Fibroblast of pulmonary artery (primary cell): Measurements from ENCODE around the gene ZNF618.

Source experiments
- DNase-seq: peaks from one replicate; pipeline ENCODE4 v3.0.0-alpha.2; 2010; ENCODE audit warnings: low read depth
- H3K4me3 ChIP-seq: replicated peaks from 2 replicates; pipeline ENCODE4 v1.5.1; 2011; ENCODE audit warnings: low read depth, mild to moderate bottlenecking, control low read depth, low read length, moderate library complexity
- TF ChIP-seq, protein P1 (sequence below): IDR thresholded peaks from 2 replicates; pipeline ENCODE4 v1.5.1; 2011; ENCODE audit warnings: mild to moderate bottlenecking, control low read depth, low read length, inconsistent platforms; ENCODE audit errors: missing control alignments

The ZNF618 gene

DNA sequence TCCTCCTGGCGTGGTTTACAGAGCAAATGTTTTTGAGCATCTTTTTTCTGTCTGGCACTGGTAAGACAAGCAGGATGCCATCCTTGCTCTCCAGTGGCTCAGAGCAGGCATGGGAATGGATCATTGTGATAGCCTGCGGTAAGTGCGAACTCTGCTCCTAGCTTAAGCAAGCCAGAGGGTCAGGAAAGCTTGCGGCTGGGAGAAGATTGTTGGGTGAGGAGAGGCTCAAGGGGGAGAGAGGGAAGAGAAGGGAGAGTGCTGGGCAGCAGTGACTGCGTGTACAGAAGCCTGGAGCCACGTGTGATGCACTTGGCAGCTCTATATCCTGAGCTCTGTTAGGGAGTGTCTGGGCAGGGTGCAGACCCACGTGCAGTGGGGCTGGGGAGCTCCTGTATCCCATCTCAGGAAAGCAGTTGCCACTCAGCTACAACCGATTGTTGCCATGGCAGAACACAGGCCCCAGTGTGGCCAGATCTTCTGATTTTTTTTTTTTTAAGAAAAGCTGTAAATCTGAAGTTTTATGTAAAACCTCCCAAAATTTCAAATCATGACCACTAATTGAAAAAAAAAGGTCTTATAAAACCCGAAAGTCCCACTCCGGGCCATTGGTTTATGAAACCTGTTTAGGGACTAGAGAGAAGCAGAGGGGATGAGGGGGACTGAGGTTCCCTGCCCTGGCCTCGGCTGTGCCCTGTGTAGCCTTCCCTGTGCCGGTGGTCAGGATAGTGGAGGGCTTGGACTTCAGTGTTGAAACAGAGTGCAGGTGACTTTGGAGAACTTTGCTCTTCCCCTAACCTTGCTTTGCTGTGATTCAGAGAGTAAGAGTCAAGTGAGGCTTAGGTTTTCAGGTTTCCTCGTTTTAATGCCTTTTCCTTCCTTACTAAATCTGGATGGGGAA lies 67.3 kb downstream of the ZNF618 start:
- TF ChIP-seq, protein P1, sequence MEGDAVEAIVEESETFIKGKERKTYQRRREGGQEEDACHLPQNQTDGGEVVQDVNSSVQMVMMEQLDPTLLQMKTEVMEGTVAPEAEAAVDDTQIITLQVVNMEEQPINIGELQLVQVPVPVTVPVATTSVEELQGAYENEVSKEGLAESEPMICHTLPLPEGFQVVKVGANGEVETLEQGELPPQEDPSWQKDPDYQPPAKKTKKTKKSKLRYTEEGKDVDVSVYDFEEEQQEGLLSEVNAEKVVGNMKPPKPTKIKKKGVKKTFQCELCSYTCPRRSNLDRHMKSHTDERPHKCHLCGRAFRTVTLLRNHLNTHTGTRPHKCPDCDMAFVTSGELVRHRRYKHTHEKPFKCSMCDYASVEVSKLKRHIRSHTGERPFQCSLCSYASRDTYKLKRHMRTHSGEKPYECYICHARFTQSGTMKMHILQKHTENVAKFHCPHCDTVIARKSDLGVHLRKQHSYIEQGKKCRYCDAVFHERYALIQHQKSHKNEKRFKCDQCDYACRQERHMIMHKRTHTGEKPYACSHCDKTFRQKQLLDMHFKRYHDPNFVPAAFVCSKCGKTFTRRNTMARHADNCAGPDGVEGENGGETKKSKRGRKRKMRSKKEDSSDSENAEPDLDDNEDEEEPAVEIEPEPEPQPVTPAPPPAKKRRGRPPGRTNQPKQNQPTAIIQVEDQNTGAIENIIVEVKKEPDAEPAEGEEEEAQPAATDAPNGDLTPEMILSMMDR: no peak
- DNase-seq: no peak
- no peak overlapping the region for H3K4me3 ChIP-seq

DNA sequence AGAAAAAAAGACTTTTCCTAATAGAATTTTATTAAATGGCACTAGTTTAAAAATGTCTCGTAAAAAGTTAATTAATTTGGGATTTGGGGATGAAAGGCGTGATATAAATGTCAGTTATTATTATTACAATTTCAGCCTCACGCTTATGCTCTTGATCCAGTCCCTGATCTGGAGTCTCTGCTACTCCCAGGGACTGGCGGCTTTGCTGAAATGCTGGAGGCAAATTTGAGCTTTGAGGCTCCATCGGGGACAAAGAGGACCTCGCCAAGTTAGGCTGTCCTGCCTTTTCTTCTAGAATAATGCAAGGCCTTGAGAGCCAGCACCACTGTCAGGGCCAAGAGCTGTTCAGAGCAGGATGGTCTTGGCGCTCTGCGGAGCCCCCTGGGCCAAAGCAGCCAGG lies 69.7 kb downstream of the ZNF618 start:
- no peak for DNase-seq
- H3K4me3 ChIP-seq: no peak overlapping the region
- TF ChIP-seq, protein P1: no peak

- H3K4me3 ChIP-seq: no peak overlapping the region
- DNase-seq: no peak
- TF ChIP-seq, protein P1: no peak
These were observed 70.5 kb downstream of the ZNF618 start for GRCh38 chr9:113946496-113947115.

DNA sequence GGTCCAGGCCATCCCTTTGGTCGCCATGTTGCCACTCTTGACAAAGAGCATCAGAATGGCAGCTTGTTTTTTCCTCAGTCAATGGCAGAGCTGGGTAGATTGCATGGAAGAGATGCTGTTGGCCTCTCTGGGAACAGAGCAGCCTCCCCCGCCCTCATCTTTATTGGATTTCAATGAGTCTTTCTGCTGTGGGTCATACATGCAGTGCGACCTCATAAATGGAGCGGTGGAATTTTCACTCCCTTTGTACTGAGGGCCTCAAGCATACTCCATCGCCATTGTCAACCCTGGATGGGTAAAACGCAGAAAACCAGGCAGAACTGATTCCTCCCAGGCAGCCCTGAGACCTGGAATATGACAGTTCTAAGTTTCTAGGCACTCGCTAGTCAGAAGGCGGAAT lies 71.8 kb downstream of the ZNF618 start:
- TF ChIP-seq, protein P1: no peak
- no peak for DNase-seq
- H3K4me3 ChIP-seq: no peak overlapping the region

- TF ChIP-seq, protein P1: no peak
- DNase-seq: no peak
- no peak overlapping the region for H3K4me3 ChIP-seq
These were observed 72.9 kb downstream of the ZNF618 start for GRCh38 chr9:113948891-113949570.

- TF ChIP-seq, protein P1: no peak
- no peak for DNase-seq
- H3K4me3 ChIP-seq: no peak overlapping the region
These were observed 73.5 kb downstream of the ZNF618 start for GRCh38 chr9:113949571-113950078.
